ENCODE data around the gene RALGAPB. TPM values are rescaled to one million over a fixed set of nuclear protein-coding genes. Genes with fewer than 3 reads are reported as not detected.

RALGAPB gene
- total RNA-seq, 4 donors from 2014 or later = 54.7 to 69.2 (median 61.1) TPM

DNA sequence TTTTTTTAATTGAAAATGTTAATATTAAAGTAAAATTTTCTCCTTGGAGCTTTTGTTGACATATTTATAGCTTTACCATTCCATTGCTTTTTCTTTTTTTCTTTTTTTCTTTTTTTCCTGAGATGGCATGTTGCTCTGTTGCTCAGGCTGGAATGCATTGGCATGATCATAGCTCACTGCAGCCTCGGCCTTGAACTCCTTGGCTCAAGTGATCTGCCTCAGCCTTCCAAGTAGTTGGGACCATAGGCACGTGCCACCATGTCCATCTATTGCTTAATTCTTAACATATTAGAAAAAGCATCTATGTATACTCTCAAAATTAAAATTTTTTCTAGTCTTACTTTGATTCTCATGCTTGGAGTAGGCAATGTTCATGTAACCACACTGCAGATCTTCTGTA lies 43.0 kb downstream of the RALGAPB start:
- Histone ChIP-seq H3K36me3 (peaks cover 0 to 61% (median 0%) of the 10 kb centered on the region in 3 donors), H3K27ac (no peak overlapping the region), H3K27me3 (no peaks in the 10 kb centered on the region), H3K4me3 (no peak overlapping the region), H3K9me3 (no peaks in the 10 kb centered on the region), H3K4me1 (no peaks in the 10 kb centered on the region)
- no peak for TF ChIP-seq POLR2A (IDR thresholded peaks at IDR 0.05)
- TF ChIP-seq, protein P1, sequence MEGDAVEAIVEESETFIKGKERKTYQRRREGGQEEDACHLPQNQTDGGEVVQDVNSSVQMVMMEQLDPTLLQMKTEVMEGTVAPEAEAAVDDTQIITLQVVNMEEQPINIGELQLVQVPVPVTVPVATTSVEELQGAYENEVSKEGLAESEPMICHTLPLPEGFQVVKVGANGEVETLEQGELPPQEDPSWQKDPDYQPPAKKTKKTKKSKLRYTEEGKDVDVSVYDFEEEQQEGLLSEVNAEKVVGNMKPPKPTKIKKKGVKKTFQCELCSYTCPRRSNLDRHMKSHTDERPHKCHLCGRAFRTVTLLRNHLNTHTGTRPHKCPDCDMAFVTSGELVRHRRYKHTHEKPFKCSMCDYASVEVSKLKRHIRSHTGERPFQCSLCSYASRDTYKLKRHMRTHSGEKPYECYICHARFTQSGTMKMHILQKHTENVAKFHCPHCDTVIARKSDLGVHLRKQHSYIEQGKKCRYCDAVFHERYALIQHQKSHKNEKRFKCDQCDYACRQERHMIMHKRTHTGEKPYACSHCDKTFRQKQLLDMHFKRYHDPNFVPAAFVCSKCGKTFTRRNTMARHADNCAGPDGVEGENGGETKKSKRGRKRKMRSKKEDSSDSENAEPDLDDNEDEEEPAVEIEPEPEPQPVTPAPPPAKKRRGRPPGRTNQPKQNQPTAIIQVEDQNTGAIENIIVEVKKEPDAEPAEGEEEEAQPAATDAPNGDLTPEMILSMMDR (IDR thresholded peaks at IDR 0.05) = no peak
- DNase-seq = no peak

DNA sequence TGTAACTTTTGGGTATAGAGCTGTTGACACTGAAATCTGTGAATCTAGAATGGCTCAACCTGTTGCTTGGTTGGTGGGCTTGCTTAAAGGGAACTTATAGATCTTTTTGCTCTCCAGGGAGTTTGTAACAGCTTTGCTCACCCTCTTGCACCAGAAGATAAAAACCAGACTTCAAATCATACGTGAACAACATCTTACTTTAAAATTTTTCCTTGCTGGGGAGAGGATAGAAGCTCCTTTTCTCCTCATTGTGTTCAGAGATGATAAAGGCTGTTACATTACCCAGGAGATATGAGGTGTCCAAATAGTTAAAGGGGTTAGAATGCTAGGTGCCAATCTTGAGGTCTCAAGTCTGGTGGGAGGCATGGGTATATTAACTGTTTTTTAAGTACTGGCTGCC lies 46.8 kb downstream of the RALGAPB start:
- no peak overlapping the region for H3K4me3 ChIP-seq
- TF ChIP-seq, protein P1 (IDR thresholded peaks at IDR 0.05) = no peak
- TF ChIP-seq POLR2A (IDR thresholded peaks at IDR 0.05) = no peak
- H3K9me3 ChIP-seq = no peaks in the 10 kb centered on the region
- H3K27me3 ChIP-seq = no peaks in the 10 kb centered on the region
- no peak for DNase-seq
- H3K36me3 ChIP-seq = peaks cover 0 to 71% (median 0%) of the 10 kb centered on the region in 3 donors
- H3K27ac ChIP-seq = no peak overlapping the region
- no peaks in the 10 kb centered on the region for H3K4me1 ChIP-seq

DNA sequence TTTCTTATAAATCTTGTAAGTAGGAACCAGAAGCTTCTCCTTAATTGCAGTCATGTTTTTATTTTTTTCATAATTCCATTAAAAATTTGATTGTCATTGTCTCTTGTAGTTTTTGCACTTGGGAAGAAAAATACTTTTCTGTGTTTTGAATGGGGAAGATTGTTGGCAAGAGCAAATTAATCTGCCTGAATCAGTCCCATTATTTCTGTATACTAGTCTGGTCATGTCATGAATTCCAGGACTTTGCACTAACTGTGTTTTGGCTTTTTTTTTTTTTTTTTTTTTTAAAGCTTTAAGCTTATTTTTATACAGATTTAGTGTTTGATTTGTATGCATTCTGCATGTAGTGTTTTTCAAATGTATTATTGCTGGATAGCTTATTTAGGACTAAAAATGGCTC lies 47.6 kb downstream of the RALGAPB start:
- H3K27me3 ChIP-seq = no peaks in the 10 kb centered on the region
- TF ChIP-seq POLR2A (IDR thresholded peaks at IDR 0.05) = no peak
- TF ChIP-seq, protein P1 (IDR thresholded peaks at IDR 0.05) = no peak
- peaks cover 0 to 79% (median 4%) of the 10 kb centered on the region in 3 donors for H3K36me3 ChIP-seq
- no peaks in the 10 kb centered on the region for H3K4me1 ChIP-seq
- no peaks in the 10 kb centered on the region for H3K9me3 ChIP-seq
- no peak overlapping the region for H3K27ac ChIP-seq
- no peak for DNase-seq
- no peak overlapping the region for H3K4me3 ChIP-seq

- H3K4me1 ChIP-seq = no peaks in the 10 kb centered on the region
- no peaks in the 10 kb centered on the region for H3K27me3 ChIP-seq
- H3K36me3 ChIP-seq = peaks cover 0 to 78% (median 4%) of the 10 kb centered on the region in 3 donors
- no peak overlapping the region for H3K4me3 ChIP-seq
- no peak for DNase-seq
- TF ChIP-seq, protein P1 (IDR thresholded peaks at IDR 0.05) = no peak
- no peak for TF ChIP-seq POLR2A (IDR thresholded peaks at IDR 0.05)
- no peak overlapping the region for H3K27ac ChIP-seq
- no peaks in the 10 kb centered on the region for H3K9me3 ChIP-seq
These were observed 51.1 kb downstream of the RALGAPB start for GRCh38 chr20:38523697-38524096.

GRCh38 chr20:38528167-38528566 lies 55.5 kb downstream of the RALGAPB start:
- Histone ChIP-seq H3K9me3 (no peaks in the 10 kb centered on the region), H3K27ac (no peak overlapping the region), H3K4me1 (no peaks in the 10 kb centered on the region), H3K36me3 (peaks cover 0 to 92% (median 4%) of the 10 kb centered on the region in 3 donors), H3K4me3 (no peak overlapping the region), H3K27me3 (no peaks in the 10 kb centered on the region)
- no peak for DNase-seq
- TF ChIP-seq, protein P1 (IDR thresholded peaks at IDR 0.05) = no peak
- TF ChIP-seq POLR2A (IDR thresholded peaks at IDR 0.05) = no peak

DNA sequence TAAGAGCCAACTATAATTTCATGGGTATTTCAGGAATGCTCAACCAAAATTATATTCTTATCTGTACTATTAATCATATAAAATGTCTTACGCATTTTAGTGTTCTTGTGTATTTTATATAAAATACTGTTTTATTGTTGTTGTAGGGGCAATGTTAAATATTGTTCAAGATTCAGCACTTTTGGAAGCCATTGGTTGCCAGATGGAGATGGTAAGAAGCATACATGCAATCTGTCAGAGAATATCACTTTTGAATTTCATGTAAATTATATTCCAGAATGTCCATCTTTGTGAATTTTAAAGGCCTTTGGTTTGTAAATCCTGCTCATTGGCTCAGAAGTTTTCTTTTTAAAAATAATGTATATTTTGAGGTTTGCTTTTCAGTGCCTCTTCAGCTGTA lies 58.4 kb downstream of the RALGAPB start:
- Histone ChIP-seq H3K27ac (no peak overlapping the region), H3K9me3 (no peaks in the 10 kb centered on the region), H3K36me3 (peaks cover 0 to 92% (median 0%) of the 10 kb centered on the region in 3 donors), H3K4me3 (no peak overlapping the region), H3K4me1 (no peaks in the 10 kb centered on the region), H3K27me3 (no peaks in the 10 kb centered on the region)
- TF ChIP-seq, protein P1 (IDR thresholded peaks at IDR 0.05) = no peak
- no peak for TF ChIP-seq POLR2A (IDR thresholded peaks at IDR 0.05)
- DNase-seq = no peak
